HG02623 (cell line): ENCODE measurements around the gene OR2A7.
"Not testable (repeated sequence)": the region's sequence is repeated elsewhere in the genome, so short reads cannot be mapped to it uniquely, and the experiment has no call there.

ENCODE experiments used
- ATAC-seq: cut with Tn5 transposase; IDR thresholded peaks from one replicate; pipeline ENCODE4 v1.9.1; 2021; ENCODE audit warnings: moderate library complexity; ENCODE audit not compliant: unreplicated experiment

Gene OR2A7, protein sequence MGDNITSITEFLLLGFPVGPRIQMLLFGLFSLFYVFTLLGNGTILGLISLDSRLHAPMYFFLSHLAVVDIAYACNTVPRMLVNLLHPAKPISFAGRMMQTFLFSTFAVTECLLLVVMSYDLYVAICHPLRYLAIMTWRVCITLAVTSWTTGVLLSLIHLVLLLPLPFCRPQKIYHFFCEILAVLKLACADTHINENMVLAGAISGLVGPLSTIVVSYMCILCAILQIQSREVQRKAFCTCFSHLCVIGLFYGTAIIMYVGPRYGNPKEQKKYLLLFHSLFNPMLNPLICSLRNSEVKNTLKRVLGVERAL

DNA sequence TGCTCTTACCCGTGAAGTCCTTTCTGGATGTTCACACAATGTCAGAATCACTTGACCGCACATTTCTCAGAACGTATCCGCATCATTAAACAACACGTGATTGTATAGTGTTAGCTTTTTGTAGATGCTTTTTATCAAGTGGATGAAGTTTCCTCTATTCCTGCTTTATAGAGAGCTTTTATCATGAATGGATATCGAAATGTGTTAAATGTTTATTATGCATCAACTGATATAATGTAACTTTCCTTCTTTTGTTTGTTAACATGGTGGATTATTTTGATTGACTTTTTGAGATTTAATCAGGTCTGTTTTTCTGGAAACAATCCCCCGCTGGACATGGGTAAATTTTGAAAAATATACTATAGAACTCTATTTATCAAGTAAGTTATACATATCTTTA, at the start of gene OR2A7:
OR2A7 (minus strand) TSS at position 101 of the 400 bp plus-strand sequence. CDS start 5,164 bp downstream, outside the sequence.
- not testable (repeated sequence) for ATAC-seq

DNA sequence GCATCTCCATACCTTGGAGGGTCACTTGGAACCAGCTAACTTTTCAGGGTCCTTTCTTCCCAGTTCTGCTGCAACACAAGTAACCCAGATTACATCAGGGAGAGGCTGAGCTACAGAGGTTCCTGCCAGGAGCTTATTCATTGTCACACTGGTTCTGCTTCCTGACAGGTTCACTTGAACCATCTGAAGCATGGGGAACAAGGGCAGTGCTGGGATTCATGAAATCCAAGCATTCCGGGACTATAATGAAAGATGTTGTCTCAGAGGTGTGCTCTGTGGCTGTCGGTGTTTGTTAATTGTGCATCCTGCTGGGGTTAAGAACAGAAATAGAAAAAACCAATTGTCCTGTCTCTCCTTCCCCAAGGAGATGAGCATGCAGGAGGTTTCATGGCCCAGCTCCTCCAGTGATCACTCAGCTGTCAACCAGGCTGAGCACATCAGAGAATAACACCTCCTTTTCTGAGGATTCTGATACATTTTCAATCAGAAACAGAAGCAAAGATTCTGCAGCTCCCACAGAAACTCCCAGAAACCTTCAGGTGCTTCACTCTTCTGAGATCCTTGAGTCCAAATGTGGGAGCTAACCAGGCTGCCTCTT, 47.4 kb upstream of the OR2A7 start, which contains the start of gene OR2A1:
OR2A1 (plus strand) TSS at position 548 of the 598 bp plus-strand sequence. CDS start 5,706 bp downstream, outside the sequence.
- not testable (repeated sequence) for ATAC-seq

DNA sequence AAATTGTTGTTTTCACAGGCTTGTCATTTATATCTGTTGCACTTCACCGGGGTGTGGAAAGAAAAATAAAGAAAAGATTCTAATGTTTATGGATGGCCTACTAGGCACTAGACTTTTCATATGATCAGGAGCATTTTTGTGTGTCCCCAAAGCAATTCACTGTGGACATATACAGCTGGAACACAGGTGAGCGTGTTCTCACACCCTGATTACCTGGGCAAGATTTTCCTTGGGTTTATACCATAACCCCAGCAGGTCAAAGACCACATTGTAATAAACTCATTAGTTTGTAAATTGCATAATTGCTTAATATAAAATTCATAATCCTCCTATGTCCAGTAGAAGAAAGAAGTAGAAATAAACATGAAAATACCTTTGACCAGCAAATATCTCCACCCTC, 46.6 kb upstream of the OR2A7 start:
- not testable (repeated sequence) for ATAC-seq

DNA sequence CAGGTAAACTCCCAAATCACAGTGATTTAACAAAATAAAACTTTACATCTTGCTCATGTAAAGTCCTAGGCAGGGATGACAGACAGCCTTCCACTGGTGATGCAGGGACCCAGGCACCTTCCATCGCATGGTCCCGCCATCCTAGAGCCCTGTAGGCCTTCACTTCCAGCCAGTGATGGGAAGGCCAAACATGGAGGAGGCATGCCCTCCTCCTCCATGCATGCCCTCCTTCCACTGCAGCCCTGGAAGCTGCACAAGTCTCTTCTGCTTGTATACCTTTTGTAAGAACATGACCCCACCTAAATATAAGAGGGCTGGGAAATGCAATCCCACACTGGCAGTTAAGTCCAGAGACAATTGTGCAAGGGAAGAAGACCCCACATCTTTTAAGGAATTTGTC, 45.1 kb upstream of the OR2A7 start:
- not testable (repeated sequence) for ATAC-seq

DNA sequence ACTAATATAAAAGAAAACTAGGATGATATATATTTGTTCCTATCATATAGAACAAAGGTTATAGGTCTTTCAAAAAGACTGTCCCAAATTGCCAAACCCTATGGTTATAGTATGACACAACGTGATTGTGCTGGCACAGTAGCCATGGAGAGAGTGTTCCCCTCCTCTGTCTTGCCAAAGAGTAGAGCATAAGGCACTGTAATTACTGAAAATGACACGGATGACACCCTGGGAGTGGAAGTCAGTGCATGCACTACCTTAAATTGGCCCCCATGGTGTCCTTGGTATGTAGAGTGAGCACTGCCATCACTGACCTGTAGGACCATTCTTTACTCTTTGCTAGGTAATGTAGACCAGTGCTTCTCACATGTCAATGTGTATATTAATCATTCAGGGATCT, 40.6 kb upstream of the OR2A7 start:
- not testable (repeated sequence) for ATAC-seq

DNA sequence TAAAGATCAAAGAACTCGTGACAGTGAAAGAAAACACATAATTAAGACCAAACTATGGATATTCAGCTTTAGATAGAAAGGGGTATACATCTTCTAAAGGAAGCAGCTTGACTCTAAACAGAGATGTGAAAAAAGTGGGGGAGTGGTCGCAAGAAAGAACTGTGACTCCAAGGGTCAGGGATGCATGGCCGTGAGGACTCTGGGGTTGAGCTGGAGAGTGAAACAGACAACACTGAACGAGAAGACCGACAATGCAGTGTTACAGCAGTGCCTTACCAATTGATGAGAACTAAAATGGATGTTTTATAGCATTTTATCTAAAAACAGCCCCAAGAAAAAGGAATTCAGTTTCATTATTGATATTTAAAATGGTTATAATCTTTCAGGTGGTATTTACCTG, 39.0 kb upstream of the OR2A7 start:
- not testable (repeated sequence) for ATAC-seq

DNA sequence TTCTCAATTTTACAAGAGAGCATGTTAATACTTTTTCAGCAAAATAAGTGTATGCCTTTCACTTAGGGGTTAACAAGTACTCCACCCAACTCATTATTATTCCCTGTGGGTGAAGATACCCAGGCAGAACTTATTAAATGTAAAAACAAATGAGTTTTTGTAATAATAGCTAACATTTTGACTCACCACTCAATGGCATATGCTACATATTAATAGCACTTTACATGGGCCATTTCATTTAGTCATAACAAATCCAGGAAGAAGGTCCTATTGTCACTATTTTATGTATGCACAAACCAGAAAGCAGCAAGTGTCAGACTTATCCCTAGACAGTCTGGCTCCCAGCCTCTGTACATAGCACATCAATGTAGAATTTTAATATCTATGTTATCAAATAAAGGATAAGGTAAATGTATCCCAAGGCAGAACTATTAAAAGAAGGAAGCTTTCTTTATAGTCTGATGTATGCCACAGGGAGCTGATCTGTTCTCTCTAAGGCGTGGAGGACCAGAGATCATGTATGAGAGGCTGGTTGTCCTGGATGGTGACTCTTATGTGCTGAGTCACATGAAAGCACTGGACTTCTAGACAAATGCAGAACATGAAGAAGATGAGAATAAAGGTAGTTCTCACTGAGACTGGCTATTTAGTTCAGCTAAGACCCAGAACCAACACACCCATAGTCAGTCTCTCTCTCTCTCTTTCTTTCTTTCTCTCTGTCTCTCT, 38.1 kb upstream of the OR2A7 start:
- not testable (repeated sequence) for ATAC-seq

DNA sequence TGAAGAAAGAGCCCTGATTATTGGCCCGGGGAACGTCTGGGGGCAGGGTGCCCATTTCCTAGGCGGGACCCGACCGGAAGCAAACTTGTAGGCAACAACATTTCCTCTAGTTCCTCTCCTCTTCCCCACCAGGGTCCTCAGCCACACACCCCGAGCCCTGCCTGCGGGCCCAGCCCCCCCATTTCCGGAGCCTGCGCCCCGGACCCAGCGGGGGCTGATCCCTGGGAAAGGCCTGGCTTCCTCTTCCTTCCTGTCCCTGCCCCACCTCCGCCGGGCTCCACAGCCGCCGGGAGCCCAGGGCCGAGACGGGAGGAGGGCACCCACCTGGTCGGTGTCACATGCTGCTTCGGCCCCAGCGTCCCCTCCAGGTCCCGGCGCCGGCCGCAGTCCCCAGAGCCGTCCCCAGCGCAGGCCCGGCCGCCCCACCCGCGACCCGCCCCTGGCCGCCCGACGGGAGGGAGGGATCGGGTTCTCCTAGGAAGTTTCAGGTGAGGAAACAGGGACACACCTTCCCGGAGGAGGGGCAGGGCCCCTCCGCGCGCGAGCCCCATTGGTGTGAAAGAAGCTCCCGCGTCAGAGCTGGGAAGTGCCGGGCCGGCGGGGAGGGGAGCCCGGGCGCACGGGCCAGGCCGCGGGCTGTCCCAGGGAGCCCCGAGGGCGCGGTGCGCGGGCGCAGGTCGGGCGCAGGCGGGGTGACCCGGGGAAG, 29.4 kb upstream of the OR2A7 start:
- ATAC-seq = peak; percentile 77

DNA sequence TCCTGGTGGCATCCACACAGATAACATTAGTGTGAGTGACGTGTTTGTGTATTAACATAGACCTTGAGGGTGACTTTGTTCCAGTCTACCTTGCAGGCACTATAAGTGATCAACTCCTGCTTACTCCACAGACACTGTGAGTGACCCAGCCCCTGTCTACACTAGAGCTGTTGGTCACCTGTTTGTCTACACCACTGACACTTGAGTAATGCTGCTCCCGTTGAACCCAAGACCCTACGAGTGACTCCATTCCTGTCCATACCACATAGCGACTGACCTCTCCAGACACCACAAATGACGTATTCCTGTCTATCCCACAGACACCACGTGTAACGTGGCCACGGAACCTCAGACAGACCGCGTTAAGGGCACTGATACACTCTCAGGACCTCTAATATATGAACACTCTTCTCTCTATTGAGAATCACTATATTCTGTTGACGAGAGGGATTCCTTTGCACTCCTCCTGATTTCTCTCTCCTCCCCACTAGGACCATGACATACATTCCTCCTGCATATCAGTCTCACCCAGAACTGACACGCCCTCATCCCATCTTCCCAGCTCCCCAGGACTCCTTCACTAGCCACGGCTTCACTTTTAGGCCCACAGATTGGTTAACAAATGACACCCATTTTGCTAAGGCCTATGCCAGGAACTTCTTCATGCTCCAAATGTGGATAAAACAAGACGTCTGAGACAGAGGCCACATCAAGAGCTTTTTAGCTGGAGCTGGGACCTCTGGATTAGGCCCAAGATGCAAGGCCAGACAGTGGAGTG, 28.0 kb upstream of the OR2A7 start:
- not testable (repeated sequence) for ATAC-seq

DNA sequence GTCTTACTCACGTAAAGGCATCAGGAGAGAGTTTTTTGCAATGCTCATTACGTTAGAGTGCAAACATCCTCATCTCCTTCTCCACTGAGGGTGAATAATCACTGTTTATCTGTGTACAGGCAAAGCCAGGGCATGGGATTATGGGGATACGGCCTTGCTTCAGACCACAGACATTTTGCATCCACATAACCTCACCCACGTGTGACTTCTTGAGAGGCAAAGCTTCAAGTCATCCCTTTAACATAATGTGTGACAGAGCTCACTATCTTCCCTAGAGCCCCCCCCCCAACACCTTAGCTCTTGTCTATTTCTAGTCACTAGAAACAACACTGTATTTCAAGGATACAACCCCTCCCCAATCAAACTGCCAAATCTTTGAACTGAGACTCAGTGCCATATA, 27.0 kb upstream of the OR2A7 start:
- not testable (repeated sequence) for ATAC-seq

DNA sequence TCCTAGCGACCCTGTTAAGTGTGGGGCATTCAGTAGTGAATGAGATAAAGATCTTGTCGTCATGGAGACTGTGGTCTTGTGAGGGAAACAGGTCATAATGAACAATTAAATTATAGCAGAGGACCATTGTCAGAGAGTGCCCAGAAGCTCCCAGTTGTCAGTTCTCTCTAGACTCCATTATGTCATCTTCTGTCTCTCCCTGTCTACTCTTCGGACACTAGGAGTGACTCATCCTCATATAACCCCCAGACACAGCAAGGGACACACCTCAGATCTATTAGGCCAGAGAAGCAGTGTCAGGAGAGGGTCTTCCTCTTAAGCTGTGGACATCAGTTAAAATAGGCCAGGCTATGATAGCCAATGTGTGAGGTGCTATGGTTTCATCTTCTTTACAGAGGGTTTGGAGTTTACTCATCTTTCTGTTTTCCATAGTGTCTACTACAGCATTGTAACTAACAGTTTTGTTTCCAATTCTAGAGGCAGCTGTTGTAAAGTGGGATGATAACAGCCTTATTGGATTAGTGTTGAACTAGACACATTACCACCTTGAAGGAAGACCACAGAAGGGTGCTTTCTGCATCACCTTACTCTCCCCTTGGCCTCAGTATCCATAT, 22.7 kb upstream of the OR2A7 start:
- ATAC-seq = not testable (repeated sequence)

DNA sequence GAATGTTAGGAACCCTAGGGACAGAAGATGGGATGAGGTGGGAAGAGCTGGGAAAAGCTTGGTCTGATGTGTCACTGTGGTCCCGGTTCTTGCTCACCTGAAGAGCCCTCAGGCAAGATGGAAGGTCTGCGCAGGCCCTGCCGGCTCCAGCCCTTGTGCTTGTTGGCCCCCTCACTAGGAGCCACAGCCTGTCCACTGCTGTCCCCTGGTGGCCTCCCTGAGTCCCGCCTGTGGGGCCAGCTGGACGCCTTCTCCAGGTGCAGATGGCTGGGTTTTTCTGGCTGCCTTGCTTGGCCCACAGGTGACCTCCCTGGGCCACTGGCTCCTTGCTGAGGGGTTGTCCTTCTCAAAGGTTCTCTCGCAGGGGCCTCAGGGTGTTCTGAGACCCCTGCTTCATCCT, 19.1 kb upstream of the OR2A7 start:
- ATAC-seq = not testable (repeated sequence)

DNA sequence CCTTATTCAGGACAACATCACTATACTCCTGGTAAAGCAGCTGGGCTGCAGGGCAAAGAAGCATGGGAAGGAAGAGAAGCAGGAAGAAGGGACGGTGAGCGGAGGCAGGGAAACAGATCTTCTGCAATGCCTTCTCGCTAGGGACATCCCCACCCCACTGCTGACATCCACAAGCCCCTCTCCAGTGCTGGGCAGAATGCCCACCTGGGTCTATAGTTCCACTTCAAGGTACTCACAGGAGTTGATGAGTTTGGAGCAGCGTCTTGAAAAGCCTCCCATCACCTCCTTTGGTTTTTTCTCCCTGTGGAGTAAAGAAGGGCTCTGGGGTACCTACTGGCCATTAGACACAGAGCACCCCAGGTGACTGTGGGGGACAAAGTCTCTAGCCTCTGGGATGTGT, 17.9 kb upstream of the OR2A7 start:
- ATAC-seq = not testable (repeated sequence)

DNA sequence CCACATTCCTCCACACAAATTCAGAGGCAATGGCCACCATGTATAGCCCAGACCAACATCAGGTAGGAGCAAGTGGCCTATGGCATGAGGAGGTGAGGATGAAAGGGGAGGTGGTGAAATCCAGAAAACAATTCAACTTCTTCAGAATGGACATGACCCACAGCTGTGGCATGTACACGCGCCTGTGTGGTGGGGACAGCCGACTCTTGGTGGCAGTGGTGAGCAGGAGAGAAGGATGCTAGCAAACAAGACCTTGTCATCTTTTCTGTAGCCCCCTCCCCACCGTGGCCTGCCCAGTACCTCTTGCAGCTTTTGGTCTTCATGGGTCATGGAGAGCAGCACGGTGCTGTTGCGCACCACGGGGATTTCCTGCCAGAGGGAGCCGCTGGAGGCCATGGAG, 17.4 kb upstream of the OR2A7 start:
- ATAC-seq = not testable (repeated sequence)

DNA sequence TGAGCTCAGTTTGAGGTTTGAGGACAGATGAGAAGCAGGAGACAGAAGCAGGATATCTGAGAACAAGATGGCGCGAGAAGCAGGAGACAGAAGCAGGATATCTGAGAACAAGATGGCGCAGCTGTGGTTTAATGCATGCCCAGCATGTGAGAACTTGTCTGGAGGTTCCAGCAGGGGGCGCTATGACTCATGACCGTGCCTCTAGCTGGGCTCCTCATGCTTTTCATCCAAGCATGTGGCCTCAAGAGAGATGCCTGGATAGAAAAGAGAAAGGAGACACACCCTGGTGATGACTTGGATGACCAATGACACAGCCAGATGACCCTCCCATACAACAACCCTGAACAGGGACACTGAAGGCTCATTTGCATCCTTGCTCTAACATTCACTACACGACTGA, 15.4 kb upstream of the OR2A7 start:
- ATAC-seq = not testable (repeated sequence)

DNA sequence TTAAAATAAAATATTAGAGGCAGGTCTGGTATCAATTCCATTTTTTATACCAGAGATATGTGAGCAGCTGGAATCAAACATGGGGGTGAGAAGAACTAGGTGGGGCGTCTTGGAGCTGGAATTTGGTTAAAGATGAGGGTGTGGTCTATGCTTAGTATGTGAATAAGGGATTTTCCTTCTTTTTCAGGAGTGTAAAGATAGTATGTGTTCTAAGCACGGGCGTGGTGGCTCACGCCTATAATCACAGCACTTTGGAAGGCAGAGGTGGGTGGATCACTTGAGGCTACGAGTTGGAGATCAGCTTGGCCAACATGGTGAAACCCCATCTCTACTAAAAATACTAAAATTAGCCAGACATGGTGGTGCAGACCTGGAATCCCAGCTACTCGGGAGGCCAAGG, 10.7 kb upstream of the OR2A7 start:
- ATAC-seq = not testable (repeated sequence)

DNA sequence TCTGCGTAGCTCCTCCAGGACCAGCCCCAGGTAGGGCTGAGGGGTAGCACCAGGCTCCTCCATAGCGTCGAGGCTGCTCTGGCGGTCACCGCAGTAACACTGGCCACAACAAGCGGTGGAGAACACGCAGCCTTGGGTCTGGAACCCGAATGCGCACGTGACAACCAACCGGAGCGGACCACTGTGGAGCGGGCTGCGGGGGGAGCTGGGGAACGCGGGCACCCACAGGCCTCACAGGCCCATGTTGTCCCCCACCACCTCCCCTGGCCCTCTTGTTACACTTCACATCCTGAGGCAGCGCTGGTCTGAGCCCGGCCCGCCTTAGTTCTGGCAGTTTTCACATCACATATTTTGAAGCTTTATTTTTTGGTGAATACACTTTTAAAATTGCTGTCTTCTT, 4.6 kb upstream of the OR2A7 start, which contains the start of gene CTAGE8:
CTAGE8 (minus strand) TSS at position 101 of the 400 bp plus-strand sequence; CDS start at position 63, 38 bp downstream.
- not testable (repeated sequence) for ATAC-seq

DNA sequence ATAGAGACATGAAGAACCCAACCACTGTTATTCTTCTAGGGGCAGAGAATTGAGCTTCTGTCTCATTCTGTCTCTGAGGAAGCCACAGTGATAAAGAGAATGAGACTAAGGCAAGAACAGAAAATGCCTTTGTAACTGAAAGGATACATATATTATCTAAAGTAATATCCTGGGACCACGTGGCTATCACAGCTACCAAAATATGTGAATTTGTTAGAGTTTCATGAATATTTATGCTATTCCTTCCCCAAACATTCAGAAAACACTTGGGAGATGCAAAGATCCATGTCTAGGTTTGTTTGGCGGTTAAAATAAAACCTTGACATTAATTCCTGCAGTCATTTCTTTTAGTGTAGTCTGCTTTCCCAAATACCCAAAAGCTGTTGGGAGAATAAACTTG, 2.5 kb downstream of the OR2A7 start:
- ATAC-seq = not testable (repeated sequence)

DNA sequence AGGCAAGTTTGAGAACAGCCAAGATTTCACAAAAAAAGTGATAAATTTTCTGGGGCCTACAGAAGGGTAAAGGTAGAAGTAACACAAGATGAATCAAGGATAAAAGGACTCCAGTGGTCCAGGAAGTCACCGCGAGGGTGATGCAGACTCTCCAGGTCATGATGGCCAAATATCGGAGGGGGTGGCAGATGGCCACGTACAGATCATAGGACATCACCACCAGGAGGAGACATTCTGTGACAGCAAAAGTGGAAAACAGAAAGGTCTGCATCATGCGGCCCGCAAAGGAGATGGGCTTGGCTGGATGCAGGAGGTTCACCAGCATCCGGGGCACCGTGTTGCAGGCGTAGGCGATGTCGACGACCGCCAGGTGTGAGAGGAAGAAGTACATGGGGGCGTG, 5.5 kb downstream of the OR2A7 start:
- ATAC-seq = not testable (repeated sequence)

DNA sequence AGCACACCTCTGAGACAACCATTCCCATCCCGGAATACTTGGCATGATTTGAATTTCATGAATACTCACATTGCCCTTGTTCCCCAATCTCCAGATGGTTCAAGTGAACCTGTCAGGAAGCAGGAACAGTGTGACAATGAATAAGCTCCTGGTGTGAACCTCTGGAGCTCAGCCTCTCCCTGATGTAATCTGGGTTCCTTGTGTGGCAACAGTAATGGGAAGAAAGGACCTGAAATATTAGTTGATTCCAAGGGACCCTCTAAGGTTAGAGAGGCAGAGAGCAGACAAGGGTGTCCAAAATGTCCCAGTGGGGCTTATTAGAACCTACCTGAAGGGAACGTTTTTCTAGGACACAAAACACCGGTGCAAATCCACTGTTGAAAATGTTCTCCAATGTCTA, 8.5 kb downstream of the OR2A7 start:
- ATAC-seq = no peak
